Endothelial cell of umbilical vein (primary cell): Measurements from ENCODE around the gene APBB2. TPM values are rescaled to one million over a fixed set of nuclear protein-coding genes. Genes with fewer than 3 reads are reported as not detected.

Experiments
- BruUV-seq: library from RNA; stranded (reverse); fragments of 400-500 nt; replicated peaks from 2 replicates; lab custom pipeline; 2021; lab: Mats Ljungman, UMichigan
- CTCF ChIA-PET: fragments of 300-600, 350-600 bp; sonication (Branson Sonifier 250); formaldehyde crosslinking; loops from one replicate; lab custom pipeline; 2021; ENCODE audit warnings: antibody characterized with exemption, inconsistent platforms; lab: Charles Lee
- POLR2A ChIA-PET: fragments of 300-600, 350-600 bp; sonication (Branson Sonifier 250); formaldehyde crosslinking; loops from one replicate; lab custom pipeline; 2021; ENCODE audit warnings: antibody characterized with exemption, inconsistent platforms; lab: Charles Lee
- DNase-seq: peaks from one replicate; pipeline ENCODE4 v3.0.0-alpha.2; 2011; ENCODE audit warnings: low read depth, low spot score
- FAIRE-seq: peaks from 2 replicates; lab custom pipeline; 2011; peaks lifted over from hg19 to GRCh38; lab: Jason Lieb, UNC
- H2AFZ ChIP-seq: 2 replicates; pipeline ENCODE4 v1.6.0; 2012; ENCODE audit warnings: low read depth, low read length, control low read depth, inconsistent platforms
- H3K27ac ChIP-seq: 2 replicates; pipeline ENCODE4 v1.5.1; 2011; ENCODE audit warnings: low read depth, mild to moderate bottlenecking, control low read depth, low read length, moderate library complexity; ENCODE audit not compliant: insufficient read depth
- H3K27me3 ChIP-seq, 2 experiments: 2 replicates each; pipeline versions ENCODE4 v1.6.0 to v1.6.1; 2011; ENCODE audit warnings: low read length in 2 of 2, mixed read lengths in 1 of 2; ENCODE audit not compliant: control insufficient read depth in 2 of 2, insufficient read depth in 2 of 2
- H3K36me3 ChIP-seq, 2 experiments: 2 replicates in 1 of 2; 3 replicates in 1 of 2; pipeline ENCODE4 v1.5.1; 2011; ENCODE audit warnings: low read length in 2 of 2, mild to moderate bottlenecking in 1 of 2, moderate library complexity in 1 of 2; ENCODE audit not compliant: control insufficient read depth in 2 of 2, insufficient read depth in 2 of 2; ENCODE audit errors: extremely low read depth in 1 of 2
- H3K4me1 ChIP-seq: 3 replicates; pipeline ENCODE4 v1.5.1; 2011; ENCODE audit warnings: mild to moderate bottlenecking, low read length; ENCODE audit not compliant: control insufficient read depth, insufficient read depth; ENCODE audit errors: extremely low read depth
- H3K4me2 ChIP-seq: 2 replicates; pipeline ENCODE4 v1.6.1; 2011; ENCODE audit warnings: low read length, control low read depth, mixed read lengths; ENCODE audit not compliant: insufficient read depth
- H3K4me3 ChIP-seq, 3 experiments: fragments of 200-600 bp in 1 of 3; sonication (generic), shearing (Covaris generic) in 1 of 3; replicated peaks in 1 of 3; 2 replicates each; pipeline ENCODE4 v1.5.1; 2011 to 2016; ENCODE audit warnings: control low read depth in 3 of 3, low read length in 3 of 3, mild to moderate bottlenecking in 2 of 3, inconsistent platforms in 1 of 3, low read depth in 1 of 3, moderate library complexity in 1 of 3; ENCODE audit not compliant: insufficient read depth in 1 of 3
- H3K79me2 ChIP-seq: 2 replicates; pipeline ENCODE4 v1.6.0; 2012; ENCODE audit warnings: low read length, inconsistent platforms; ENCODE audit not compliant: control insufficient read depth, insufficient read depth
- H3K9ac ChIP-seq: replicated peaks from 2 replicates; pipeline ENCODE3; 2011; ENCODE audit warnings: low read length, control low read depth; ENCODE audit not compliant: insufficient read depth; ENCODE audit errors: extremely low read depth
- H3K9me1 ChIP-seq: replicated peaks from 3 replicates; pipeline ENCODE4 v1.6.0; 2011; ENCODE audit warnings: mild to moderate bottlenecking, low read length; ENCODE audit not compliant: control insufficient read depth, insufficient read depth; ENCODE audit errors: extremely low read depth
- H3K9me3 ChIP-seq: replicated peaks from 2 replicates; pipeline ENCODE4 v1.5.1; 2012; ENCODE audit warnings: low read length, inconsistent platforms; ENCODE audit not compliant: control insufficient read depth, insufficient read depth
- H4K20me1 ChIP-seq: replicated peaks from 2 replicates; pipeline ENCODE3; 2011; ENCODE audit warnings: mild to moderate bottlenecking, low read length; ENCODE audit not compliant: control insufficient read depth, insufficient read depth; ENCODE audit errors: extremely low read depth
- CTCF ChIP-seq, 2 donors: IDR thresholded peaks; 1 replicate in 1 of 2; 2 replicates in 1 of 2; pipeline ENCODE4 v1.5.1; 2011; ENCODE audit warnings: low read length in 2 of 2, mild to moderate bottlenecking in 2 of 2, moderate library complexity in 2 of 2, control low read depth in 1 of 2, inconsistent platforms in 1 of 2, low read depth in 1 of 2; ENCODE audit not compliant: insufficient read depth in 1 of 2; ENCODE audit errors: extremely low read depth in 1 of 2
- EZH2 ChIP-seq: IDR thresholded peaks from 2 replicates; pipeline ENCODE4 v1.6.1; 2012; ENCODE audit warnings: borderline replicate concordance, low read depth, mild to moderate bottlenecking, moderate library complexity, low read length, inconsistent platforms; ENCODE audit not compliant: severe bottlenecking
- FOS ChIP-seq: IDR thresholded peaks from 2 replicates; pipeline ENCODE4 v1.6.1; 2011; ENCODE audit warnings: mild to moderate bottlenecking, low read length, moderate library complexity, borderline replicate concordance; ENCODE audit not compliant: insufficient read depth
- GATA2 ChIP-seq: IDR thresholded peaks from 2 replicates; pipeline ENCODE4 v1.7.0; 2011; ENCODE audit warnings: low read depth, mild to moderate bottlenecking, moderate library complexity, mixed read lengths, low read length; ENCODE audit not compliant: insufficient read length, insufficient read depth
- JUN ChIP-seq: IDR thresholded peaks from 2 replicates; pipeline ENCODE4 v1.6.1; 2011; ENCODE audit warnings: borderline replicate concordance, low read depth; ENCODE audit not compliant: insufficient read length, insufficient read depth
- MAX ChIP-seq: IDR thresholded peaks from 2 replicates; pipeline ENCODE4 v1.6.1; 2011; ENCODE audit not compliant: insufficient read depth, insufficient read length
- MYC ChIP-seq: IDR thresholded peaks from one replicate; pipeline ENCODE4 v1.6.1; 2011; ENCODE audit warnings: mild to moderate bottlenecking, low read depth, low read length
- POLR2A ChIP-seq: IDR thresholded peaks from 2 replicates; pipeline ENCODE4 v1.6.1; 2012; ENCODE audit warnings: low read depth, mild to moderate bottlenecking, control low read depth, low read length
- POLR2AphosphoS5 ChIP-seq: IDR thresholded peaks from 2 replicates; pipeline ENCODE4 v1.6.1; 2012; ENCODE audit warnings: low read depth, mild to moderate bottlenecking, control low read depth, low read length, moderate library complexity; ENCODE audit not compliant: insufficient read depth
- dilution Hi-C: fragments of 300-500 bp; cut with MboI; formaldehyde crosslinking; loops from one replicate; pipeline ENCODE4 v1.15.0; 2019; ENCODE audit warnings: low sequenced_read_pairs; ENCODE audit not compliant: extremely low pct_ligation_motif_present
- intact Hi-C: fragments of 100-400 bp; cut with micrococcal nuclease; formaldehyde crosslinking; loops from one replicate; pipeline ENCODE4 v1.10.0; 2022
- polyA plus RNA-seq, 4 experiments: library from polyadenylated mRNA; depleted of rRNA in 3 of 4; stranded (reverse) in 3 of 4; unstranded in 1 of 4; fragments of >200 nt; gene quantifications; 2 replicates each; pipeline versions ENCODE4 v1.2.1 to v1.2.3, GENCODE V29; 2011 to 2012; ENCODE audit warnings: missing spikeins in 1 of 4
- total RNA-seq: library from RNA; stranded (reverse); gene quantifications from 2 replicates; pipeline ENCODE4 v1.2.3, GENCODE V29; 2021

APBB2 gene
- total and polyA plus RNA-seq, 2 donors (not counting 3 experiments of a cell fraction or from before 2014, with no cell fraction given): 79.8 to 124 TPM

- H4K20me1 ChIP-seq: no peaks in the 10 kb centered on the region
- DNase-seq (no peak), FAIRE-seq (peak; percentile 24)
- CTCF ChIA-PET: interaction anchor here (4.7 kb wide), 1 partner anchor 16 kb away, joined by 21 read pairs; no protein-coding TSS in a partner anchor
- no peaks in the 10 kb centered on the region for H3K9me1 ChIP-seq
- H2AFZ ChIP-seq: no peak overlapping the region
- BruUV-seq: no TSS peak
- H3K36me3 ChIP-seq: peaks cover 0 to 2% of the 10 kb centered on the region in 2 experiments
- H3K27me3 ChIP-seq: no peaks in the 10 kb centered on the region
- intact Hi-C loops (no loop called here), dilution Hi-C loops (no loop called here)
- no peak overlapping the region for H3K27ac ChIP-seq
- TF ChIP-seq POLR2AphosphoS5: no peak
- no peak for TF ChIP-seq JUN
- no peak for TF ChIP-seq CTCF (IDR thresholded peaks at IDR 0.05; ENCODE audit: extremely low read depth in 1 of 2, insufficient read depth in 1 of 2, low read depth in 1 of 2, low read length in 2 of 2)
- no peak for TF ChIP-seq MYC
- TF ChIP-seq MAX: no peak
- no peak for TF ChIP-seq EZH2
- no peak for TF ChIP-seq GATA2
- TF ChIP-seq FOS: no peak
- no peak for TF ChIP-seq POLR2A
- POLR2A ChIA-PET: no interaction called here
- no peaks in the 10 kb centered on the region for H3K4me1 ChIP-seq
- H3K9me3 ChIP-seq: no peaks in the 10 kb centered on the region
- no peak overlapping the region for H3K4me3 ChIP-seq
- peak overlapping the region; percentile 15 for H3K9ac ChIP-seq
- H3K4me2 ChIP-seq: peak overlapping the region; percentile 46
- H3K79me2 ChIP-seq: no peaks in the 10 kb centered on the region
These were observed 358.0 kb downstream of the APBB2 start for GRCh38 chr4:40856277-40856839.
